Measurements from ENCODE around the gene PRR29. TPM values are rescaled to one million over a fixed set of nuclear protein-coding genes. Genes with fewer than 3 reads are reported as not detected.

The PRR29 gene
- total RNA-seq: 0.11 and 0.25 TPM in 2 replicates

DNA sequence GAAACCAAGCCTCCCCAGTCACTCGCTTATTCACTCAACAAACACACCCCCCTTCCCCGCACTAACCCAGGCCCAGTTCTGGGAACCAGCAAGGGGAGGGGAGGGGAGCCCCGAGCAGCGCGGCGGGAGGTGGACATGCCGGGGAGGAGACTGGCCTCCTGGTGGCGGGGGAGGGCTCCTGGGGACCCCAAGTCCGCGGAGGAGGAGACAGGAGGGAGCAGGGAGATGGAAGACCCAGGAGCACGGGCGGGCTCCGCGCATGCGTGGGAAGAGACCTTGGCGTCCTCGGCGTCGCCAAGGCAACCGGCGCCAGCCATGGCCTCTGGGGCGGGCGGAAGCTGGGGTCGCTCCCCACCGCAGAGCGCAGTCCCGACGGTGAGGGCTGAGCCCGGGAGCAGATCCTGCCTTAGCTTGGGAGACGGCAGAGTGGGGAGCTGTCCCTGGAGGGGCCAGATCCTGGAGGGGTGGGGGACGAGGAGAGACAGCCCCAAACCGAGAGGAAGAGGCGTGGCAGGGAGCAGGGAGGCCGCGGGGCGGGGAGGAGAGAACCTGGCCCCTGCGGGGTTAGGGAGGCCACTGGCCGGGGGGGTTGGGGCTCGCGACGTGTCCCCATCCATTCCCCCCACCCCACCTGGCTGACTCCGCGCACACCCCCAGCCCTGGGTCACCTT, at the start of gene PRR29:
TSS of gene PRR29 (plus strand) at position 302 of the 671 bp plus-strand sequence. CDS start at position 316, 14 bp downstream.

DNA sequence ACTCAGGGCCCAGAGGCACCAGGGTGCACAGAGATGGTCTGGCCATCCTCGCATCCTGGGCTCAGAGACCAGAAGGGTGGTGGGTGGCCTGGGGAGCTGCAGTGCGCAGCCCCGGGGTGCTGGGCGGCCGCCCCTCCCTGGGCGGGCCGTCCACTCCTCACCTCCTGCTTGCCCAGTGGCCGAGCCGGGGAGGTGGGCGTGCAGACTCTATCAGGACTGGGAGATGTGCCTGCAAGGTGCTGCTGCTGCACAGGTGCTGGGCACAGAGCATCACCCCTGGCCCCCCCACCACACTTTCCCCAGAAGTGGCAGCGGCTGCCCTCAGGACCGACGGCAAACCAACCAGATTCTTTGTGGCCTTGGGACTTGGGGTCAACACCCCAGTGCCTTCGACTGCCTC, 25.4 kb upstream of the PRR29 start, which contains the start of gene SCN4A:
TSS of gene SCN4A (minus strand) at position 123 of the 400 bp plus-strand sequence. CDS start at position 46, 77 bp downstream.

DNA sequence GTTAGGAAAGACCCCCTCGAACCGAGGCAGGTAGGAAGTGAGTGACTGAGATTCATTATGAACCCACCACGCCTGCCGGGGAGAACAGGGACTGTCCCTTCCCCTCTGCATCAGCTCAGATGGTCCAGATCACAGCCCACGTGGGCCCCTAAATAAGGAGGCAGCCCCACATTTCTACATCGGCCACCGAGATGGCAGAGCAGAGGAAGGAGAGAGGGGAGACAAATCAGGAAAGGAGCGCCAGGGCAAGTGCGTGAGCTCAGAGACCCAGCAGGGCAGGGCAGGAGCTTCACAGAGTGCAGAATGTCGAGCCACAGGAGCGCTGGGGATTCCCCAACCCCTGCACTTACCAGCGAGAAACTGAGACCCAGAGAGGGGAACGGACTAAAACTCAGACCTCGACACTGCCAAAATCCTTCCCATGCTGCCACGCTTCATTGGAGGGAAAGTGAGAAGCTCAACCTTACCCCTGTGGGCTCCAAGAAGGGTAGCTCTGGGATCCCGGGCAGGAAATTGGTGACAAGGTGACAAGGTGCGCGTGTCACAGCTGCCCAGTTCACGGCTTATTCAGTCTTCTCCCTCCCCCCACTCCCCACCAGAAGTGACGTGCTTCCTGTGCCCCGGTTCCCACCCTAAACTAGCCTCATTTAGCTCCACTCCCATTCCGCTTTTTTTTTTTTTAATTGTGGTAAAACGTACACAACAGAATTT, 22.1 kb downstream of the PRR29 start, which contains the start of gene ICAM2:
TSS of gene ICAM2 (minus strand) at position 578 of the 711 bp plus-strand sequence. CDS start 13,942 bp downstream, outside the sequence.

Other genes with a start within 250 kb of the PRR29 start
- gene CCDC47, start 224.8 kb upstream of the PRR29 start, total RNA-seq: 88.6 and 100 TPM in 2 replicates
- gene DDX42, start 224.2 kb upstream of the PRR29 start, total RNA-seq: 75.2 and 78.4 TPM in 2 replicates
- gene PSMC5, start 170.9 kb upstream of the PRR29 start, total RNA-seq: 54.9 and 99.6 TPM in 2 replicates
- gene FTSJ3, start 170.7 kb upstream of the PRR29 start, total RNA-seq: 63.1 and 73.0 TPM in 2 replicates
- 78.2 and 108 TPM in 2 replicates for gene SMARCD2, start 155.7 kb upstream of the PRR29 start, total RNA-seq
- gene CSH2, start 124.7 kb upstream of the PRR29 start, total RNA-seq: under 0.01 TPM in 1 of 2 replicates, not detected in the other
- gene GH2, start 116.4 kb upstream of the PRR29 start, total RNA-seq: not detected in 2 replicates
- gene CSH1, start 101.8 kb upstream of the PRR29 start, total RNA-seq: not detected in 2 replicates
- gene CSHL1, start 87.1 kb upstream of the PRR29 start, total RNA-seq: not detected in 2 replicates
- gene GH1, start 79.5 kb upstream of the PRR29 start, total RNA-seq: not detected in 2 replicates
- 0.12 TPM in 1 of 2 replicates, not detected in the other for gene CD79B, start 66.0 kb upstream of the PRR29 start, total RNA-seq
- under 0.01 TPM in 2 replicates for gene SCN4A, start 25.4 kb upstream of the PRR29 start, total RNA-seq
- 1.2 and 3.4 TPM in 2 replicates for gene ICAM2, start 22.3 kb downstream of the PRR29 start, total RNA-seq
- gene ERN1, start 131.8 kb downstream of the PRR29 start, total RNA-seq: 13.8 and 33.4 TPM in 2 replicates